OCI-LY7 (cell line): Measurements from ENCODE around the gene UFD1.

Experiments used
- EZH2phosphoT487 ChIP-seq: fragments of 200-600 bp; sonication (generic); IDR thresholded peaks from 2 replicates; pipeline ENCODE4 v1.6.1; 2018; ENCODE audit warnings: low read depth, borderline replicate concordance, mild to moderate bottlenecking, mixed run types, antibody characterized with exemption, low read length, moderate library complexity, mixed read lengths
- TF ChIP-seq, protein P1 (sequence below): fragments of 200-600 bp; sonication (generic); conservative IDR thresholded peaks from 2 replicates; pipeline ENCODE4 v1.5.1; 2014; ENCODE audit warnings: mild to moderate bottlenecking, antibody characterized with exemption, low read length, moderate library complexity, mixed read lengths

DNA sequence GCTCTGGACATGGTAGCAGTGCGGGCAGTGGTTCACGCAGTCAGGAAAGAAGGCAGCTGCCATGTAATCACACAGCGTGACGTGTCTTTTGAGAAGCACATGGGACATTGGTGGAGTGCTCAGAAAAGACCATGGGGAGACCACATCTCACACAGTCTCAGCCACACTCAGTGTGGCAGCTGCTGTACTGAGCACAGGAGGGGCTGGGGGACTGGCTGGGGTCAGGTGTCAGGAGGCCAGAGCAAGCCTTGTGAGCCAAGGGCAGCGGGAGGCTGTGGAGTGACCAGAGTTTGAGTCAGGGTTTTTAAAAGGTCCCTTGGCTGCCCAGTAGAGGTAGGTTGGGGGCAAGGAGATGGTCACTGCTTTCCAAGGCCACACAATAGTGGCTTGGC is 26.7 kb upstream of the UFD1 start:
- TF ChIP-seq, protein P1, sequence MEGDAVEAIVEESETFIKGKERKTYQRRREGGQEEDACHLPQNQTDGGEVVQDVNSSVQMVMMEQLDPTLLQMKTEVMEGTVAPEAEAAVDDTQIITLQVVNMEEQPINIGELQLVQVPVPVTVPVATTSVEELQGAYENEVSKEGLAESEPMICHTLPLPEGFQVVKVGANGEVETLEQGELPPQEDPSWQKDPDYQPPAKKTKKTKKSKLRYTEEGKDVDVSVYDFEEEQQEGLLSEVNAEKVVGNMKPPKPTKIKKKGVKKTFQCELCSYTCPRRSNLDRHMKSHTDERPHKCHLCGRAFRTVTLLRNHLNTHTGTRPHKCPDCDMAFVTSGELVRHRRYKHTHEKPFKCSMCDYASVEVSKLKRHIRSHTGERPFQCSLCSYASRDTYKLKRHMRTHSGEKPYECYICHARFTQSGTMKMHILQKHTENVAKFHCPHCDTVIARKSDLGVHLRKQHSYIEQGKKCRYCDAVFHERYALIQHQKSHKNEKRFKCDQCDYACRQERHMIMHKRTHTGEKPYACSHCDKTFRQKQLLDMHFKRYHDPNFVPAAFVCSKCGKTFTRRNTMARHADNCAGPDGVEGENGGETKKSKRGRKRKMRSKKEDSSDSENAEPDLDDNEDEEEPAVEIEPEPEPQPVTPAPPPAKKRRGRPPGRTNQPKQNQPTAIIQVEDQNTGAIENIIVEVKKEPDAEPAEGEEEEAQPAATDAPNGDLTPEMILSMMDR = no peak
- TF ChIP-seq EZH2phosphoT487 = no peak
